Measurements from ENCODE around the gene CHD2.
"Not testable (repeated sequence)": the region's sequence is repeated elsewhere in the genome, so short reads cannot be mapped to it uniquely, and the experiment has no call there.

Gene CHD2

DNA sequence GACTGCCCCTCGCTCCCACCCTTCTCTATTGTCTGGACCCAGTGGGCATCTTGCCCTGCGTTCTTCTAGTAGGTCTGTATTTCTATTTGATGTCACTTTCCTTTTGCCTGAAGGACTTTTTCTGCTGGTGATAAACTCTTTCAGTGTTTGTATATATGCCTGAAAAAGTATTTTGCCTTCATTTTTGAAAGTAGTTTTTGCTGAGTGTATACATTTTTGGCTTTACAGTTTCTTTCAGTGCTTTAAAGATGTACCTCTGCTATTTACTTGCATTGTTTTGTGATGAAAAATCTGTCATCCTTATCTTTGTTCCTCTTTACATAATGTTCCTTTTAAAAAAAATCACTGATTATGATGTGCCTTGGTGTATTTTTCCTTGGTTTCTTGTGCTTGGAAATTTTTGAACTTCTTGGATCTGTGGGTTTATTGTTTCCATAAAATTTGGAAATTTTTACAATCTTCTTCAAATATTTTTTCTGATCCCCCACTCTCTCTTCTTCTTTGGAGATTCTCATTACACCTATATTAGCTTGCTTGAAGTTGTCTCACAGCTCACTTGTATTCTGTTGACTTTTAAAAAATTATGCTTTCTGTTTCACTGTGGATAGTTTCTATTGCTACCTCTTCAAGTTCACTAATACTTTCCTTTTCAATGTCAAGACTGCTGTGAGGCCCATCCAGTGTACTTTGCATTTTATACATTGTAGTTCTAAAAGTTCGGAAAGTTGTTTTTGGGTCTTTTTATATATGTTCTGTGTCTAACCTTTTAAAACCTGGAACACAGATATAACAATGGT lies 121.0 kb downstream of the CHD2 start:
- DNase-seq (ENCODE audit: low read depth): no peak

- DNase-seq (ENCODE audit: low read depth): no peak
These were observed 124.2 kb downstream of the CHD2 start for GRCh38 chr15:93024293-93024692.

DNA sequence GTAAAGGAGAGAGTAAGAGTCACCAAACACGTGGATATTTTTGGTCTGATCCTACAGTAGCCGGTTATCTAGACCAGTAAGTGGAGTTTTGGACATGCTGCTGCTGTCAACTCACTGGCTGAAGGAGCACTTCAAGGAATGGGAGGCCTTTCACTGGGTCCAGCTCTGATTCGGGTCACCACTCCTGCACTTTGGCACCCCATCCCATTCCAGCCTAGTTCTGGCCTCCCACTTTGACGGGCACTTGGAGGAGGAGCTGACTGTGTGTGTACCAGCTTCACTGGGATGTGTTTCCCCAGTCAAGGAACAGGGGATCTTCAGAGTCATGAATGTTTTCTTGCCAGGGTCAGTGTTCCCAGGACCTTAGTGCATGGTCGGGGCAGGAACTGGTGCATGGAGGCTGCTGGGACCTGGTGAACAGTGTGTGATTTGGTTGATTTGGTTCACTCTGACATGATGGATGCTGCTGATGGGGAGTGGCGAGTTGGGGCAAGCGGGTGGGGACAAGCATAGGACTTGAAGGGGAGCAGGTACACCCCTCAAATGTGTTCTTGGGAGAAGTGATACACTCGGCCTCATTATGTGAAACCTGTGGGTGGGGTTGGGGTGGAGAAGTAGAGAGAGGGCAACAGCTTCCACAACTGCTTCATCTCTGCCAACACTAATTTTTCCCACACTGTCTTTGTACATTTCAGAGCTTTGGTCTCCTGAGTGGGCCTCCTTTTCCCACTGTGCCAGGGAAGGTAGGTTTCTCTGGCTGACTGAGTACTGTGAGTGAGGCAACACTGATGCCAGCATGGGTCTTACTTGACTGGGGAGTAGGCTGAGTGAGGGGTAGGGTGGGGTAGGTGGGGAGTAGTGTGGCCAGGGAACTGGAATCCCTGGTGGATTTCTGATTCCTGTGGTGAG lies 124.8 kb downstream of the CHD2 start:
- no peak for DNase-seq (ENCODE audit: low read depth)

GRCh38 chr15:93025625-93025982 lies 125.5 kb downstream of the CHD2 start:
- no peak for DNase-seq (ENCODE audit: low read depth)

- no peak for DNase-seq (ENCODE audit: low read depth)
These were observed 126.3 kb downstream of the CHD2 start for GRCh38 chr15:93026380-93026817.

GRCh38 chr15:93027413-93027812 lies 127.3 kb downstream of the CHD2 start:
- no peak for DNase-seq (ENCODE audit: low read depth)

DNA sequence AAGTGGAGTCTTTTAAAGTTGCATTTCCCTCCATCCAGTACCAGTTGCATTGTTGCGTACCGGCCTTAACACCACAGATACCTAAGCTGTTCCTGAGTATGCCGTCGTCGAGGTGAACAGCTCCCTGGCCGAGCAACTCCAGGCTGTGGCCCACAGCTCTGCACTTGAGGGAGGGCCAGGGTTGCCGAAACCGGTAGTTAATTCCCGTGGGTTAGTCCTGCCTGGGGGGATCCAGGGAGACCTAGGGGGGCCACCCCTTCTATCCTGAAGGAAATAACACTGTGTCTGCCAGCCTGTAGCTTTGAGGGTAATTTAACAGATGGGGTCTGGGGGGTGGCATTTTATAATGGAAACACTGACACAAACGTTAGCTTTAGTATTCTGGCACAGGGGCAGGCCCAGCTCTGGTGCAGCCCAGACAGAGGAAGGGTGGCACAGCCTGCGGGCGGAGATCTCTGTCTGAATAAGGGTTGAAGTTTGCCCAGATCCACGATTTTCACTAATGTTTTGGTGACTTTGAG lies 128.0 kb downstream of the CHD2 start:
- DNase-seq (ENCODE audit: low read depth): no peak

DNA sequence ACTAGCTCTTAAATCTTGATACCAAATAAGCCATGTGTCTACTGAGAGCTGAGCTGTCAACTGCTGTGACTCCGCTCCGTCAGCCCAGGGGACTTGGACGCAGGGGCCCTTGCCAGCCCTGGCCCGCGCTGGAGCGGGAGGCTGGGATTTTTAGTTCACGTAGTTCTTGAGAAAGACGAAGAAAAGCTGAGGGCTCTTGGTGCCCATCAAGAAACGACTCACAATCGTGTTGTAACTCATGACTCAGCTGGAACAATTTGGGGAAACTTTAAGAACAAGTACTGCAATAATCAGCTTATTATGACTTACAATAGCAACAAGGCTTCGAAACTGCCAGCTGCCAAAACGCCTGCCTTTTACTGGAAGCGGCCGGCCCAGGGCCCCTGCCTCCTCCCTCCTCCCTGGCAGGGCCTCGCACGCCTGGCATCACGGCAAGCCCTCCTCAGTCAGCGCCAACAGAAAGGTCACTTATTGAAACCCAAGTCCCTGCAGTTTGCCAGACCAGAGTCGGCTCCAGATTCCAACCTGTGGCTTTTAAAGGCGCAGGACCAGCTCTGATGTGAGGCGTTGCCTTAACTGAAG lies 128.6 kb downstream of the CHD2 start:
- no peak for DNase-seq (ENCODE audit: low read depth)

- no peak for DNase-seq (ENCODE audit: low read depth)
These were observed 129.2 kb downstream of the CHD2 start for GRCh38 chr15:93029214-93029835.

GRCh38 chr15:93029836-93030429 lies 129.8 kb downstream of the CHD2 start:
- DNase-seq (ENCODE audit: low read depth): no peak

DNA sequence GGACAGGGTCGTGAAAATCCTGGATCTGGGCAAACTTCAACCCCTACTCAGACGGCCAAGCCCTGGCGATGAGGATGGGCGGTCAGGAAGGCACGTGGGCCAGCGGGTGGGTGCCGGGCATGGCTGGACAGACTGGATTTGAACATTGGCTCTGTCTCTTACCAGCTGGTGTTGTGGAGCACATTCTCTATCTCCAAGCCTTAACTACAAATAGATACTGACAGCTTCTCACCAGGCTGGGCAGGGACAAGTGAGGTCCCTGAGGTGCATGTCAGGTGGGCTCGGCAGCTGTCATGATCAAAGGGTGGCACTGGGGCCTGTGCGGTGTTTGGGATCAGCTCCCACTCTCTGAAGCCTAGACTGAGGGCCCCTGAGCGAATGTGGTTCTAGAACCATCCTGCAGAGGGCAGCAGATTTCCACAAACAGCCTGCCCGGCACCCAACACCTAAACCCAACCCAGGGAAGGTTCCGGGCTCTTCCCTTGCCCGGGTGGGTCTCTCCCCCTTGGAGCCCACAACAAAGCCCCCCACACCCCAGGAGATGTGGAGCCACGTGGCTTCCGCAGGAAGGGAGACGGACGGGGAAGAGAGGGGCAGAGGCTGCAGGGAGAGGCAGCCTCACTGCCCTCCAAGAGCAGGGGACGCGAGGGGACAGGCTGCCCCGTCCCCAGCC lies 130.4 kb downstream of the CHD2 start:
- peak; percentile 38 for DNase-seq (ENCODE audit: low read depth)

DNA sequence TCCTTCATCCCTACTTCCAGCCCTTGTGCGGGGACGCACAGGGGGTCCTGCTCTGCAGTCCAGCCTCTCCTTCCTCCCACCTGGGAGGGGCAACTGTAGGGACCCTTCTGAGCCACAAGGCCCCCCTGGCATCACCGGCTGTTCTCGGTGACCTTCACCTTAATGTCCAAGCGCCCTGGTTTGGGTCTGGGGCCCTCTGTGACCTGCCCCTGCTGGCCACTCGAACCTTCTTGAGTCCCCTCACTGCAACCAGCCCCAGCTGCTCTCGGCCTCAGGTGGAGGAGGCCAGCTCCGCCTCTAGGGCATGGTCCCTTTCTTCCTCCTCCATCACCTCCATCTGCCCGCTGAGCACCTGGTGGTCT lies 131.0 kb downstream of the CHD2 start:
- DNase-seq (ENCODE audit: low read depth): no peak

GRCh38 chr15:93031557-93032384 lies 131.6 kb downstream of the CHD2 start:
- not testable (repeated sequence) for DNase-seq (ENCODE audit: low read depth)

GRCh38 chr15:93032515-93033206 lies 132.5 kb downstream of the CHD2 start:
- DNase-seq (ENCODE audit: low read depth): not testable (repeated sequence)

- no peak for DNase-seq (ENCODE audit: low read depth)
These were observed 133.4 kb downstream of the CHD2 start for GRCh38 chr15:93033434-93034045.

- no peak for DNase-seq (ENCODE audit: low read depth)
These were observed 134.4 kb downstream of the CHD2 start for GRCh38 chr15:93034512-93034911.

GRCh38 chr15:93035092-93035915 lies 135.2 kb downstream of the CHD2 start:
- no peak for DNase-seq (ENCODE audit: low read depth)
